Gastroesophageal sphincter (tissue), 4 donors: ENCODE measurements around the gene C17orf107. TPM values are rescaled to one million over a fixed set of nuclear protein-coding genes. Genes with fewer than 3 reads are reported as not detected.
"Not testable (repeated sequence)": the region's sequence is repeated elsewhere in the genome, so short reads cannot be mapped to it uniquely, and the experiment has no call there.

Experiments used
- ATAC-seq: fragments of 150-250 bp; one replicate; pipeline ENCODE4 v1.9.1; 2016; ENCODE audit warnings: mild to moderate bottlenecking, moderate library complexity
- H3K27ac ChIP-seq, 4 donors: fragments of 200-600 bp; sonication (generic) in 3 of 4; 1 replicate in 3 of 4; 2 replicates in 1 of 4; pipeline ENCODE4 v1.5.1; 2016 to 2019
- H3K27me3 ChIP-seq: fragments of 200-600 bp; sonication (generic); one replicate; pipeline ENCODE4 v1.5.1; 2019
- H3K36me3 ChIP-seq, 2 donors: fragments of 200-600 bp; sonication (generic); one replicate each; pipeline ENCODE4 v1.5.1; 2019; ENCODE audit warnings: control low read depth in 1 of 2
- H3K4me1 ChIP-seq, 3 donors: fragments of 200-600 bp; sonication (generic); 1 replicate in 2 of 3; 2 replicates in 1 of 3; pipeline ENCODE4 v1.5.1; 2016 to 2019; ENCODE audit warnings: control low read depth in 2 of 3
- H3K4me3 ChIP-seq, 2 donors: fragments of 200-600 bp; sonication (generic); one replicate each; pipeline ENCODE4 v1.5.1; 2019; ENCODE audit warnings: mild to moderate bottlenecking in 1 of 2, moderate library complexity in 1 of 2
- H3K9me3 ChIP-seq, 3 donors: fragments of 200-600 bp; sonication (generic); one replicate each; pipeline ENCODE4 v1.5.1; 2017 to 2019; ENCODE audit warnings: control low read depth in 2 of 3
- CTCF ChIP-seq, 4 experiments: fragments of 200-600 bp in 2 of 4; fragments of 450-650 bp in 2 of 4; sonication (generic) in 1 of 4; IDR thresholded peaks; one replicate each; pipeline ENCODE4 v1.5.1; 2017 to 2019; ENCODE audit warnings: antibody characterized with exemption in 4 of 4, mild to moderate bottlenecking in 2 of 4, moderate library complexity in 2 of 4
- EP300 ChIP-seq: sonication (generic); formaldehyde crosslinking; IDR thresholded peaks from one replicate; pipeline ENCODE4 v1.6.1; 2017; ENCODE audit warnings: antibody characterized with exemption, mild to moderate bottlenecking
- POLR2A ChIP-seq, 2 donors: fragments of 450-650 bp; IDR thresholded peaks; one replicate each; pipeline ENCODE4 v1.6.1; 2017; ENCODE audit warnings: antibody characterized with exemption in 2 of 2, mild to moderate bottlenecking in 2 of 2, moderate library complexity in 1 of 2
- POLR2AphosphoS5 ChIP-seq: sonication (generic); formaldehyde crosslinking; IDR thresholded peaks from one replicate; pipeline ENCODE4 v1.6.1; 2017; ENCODE audit warnings: antibody characterized with exemption
- WGBS, 2 donors: methylation state at CpG; one replicate each; pipeline ENCODE4 v1.1.5; 2018; ENCODE audit warnings: low coverage in 1 of 2; 5-methylcytosine and 5-hydroxymethylcytosine counted together
- total RNA-seq, 4 donors: library from RNA; depleted of rRNA; stranded (reverse); fragments of >200 nt; gene quantifications; one replicate each; pipeline ENCODE4 v1.1.0, GENCODE V29; 2016

C17orf107 gene
- total RNA-seq, 4 donors from 2014 or later, result 0.30 to 0.81 (median 0.68) TPM

- Histone ChIP-seq H3K9me3 (no peaks in the 10 kb centered on the region), H3K4me3 (peak within 1 kb of the TSS in 1 of 2 donors; percentile 0), H3K4me1 (peaks cover 0 to 38% (median 11%) of the 10 kb centered on the region in 3 donors), H3K27me3 (peaks cover 48% of the 10 kb centered on the region), H3K36me3 (no peaks in the 10 kb centered on the region), H3K27ac (peak within 1 kb of the TSS in 2 of 4 donors; percentile 51 to 67)
- WGBS, 2 donors, result 0 to 4% methylated on average over 3 to 5 of the region's 10 CpGs
- peak; percentile 37 for ATAC-seq
- TF ChIP-seq CTCF (IDR thresholded peaks at IDR 0.05) (peak in 3 of 4 experiments; percentile 72 to 76 (median 76)), POLR2A (IDR thresholded peaks at IDR 0.05) (no peak)
Observed at GRCh38 chr17:4903051-4903818, 3.9 kb downstream of the C17orf107 start, which contains the start of gene CHRNE. TSS of gene CHRNE (minus strand) at chr17:4903098. CDS start at chr17:4903063, 35 bp downstream.

- Histone ChIP-seq H3K27me3 (peaks cover 15% of the 10 kb centered on the region), H3K4me1 (peaks cover 0 to 24% (median 0%) of the 10 kb centered on the region in 3 donors)
- not testable (repeated sequence) for H3K36me3 ChIP-seq, H3K4me3 ChIP-seq, ATAC-seq, H3K27ac ChIP-seq, H3K9me3 ChIP-seq
Observed at GRCh38 chr17:4906642-4907041, 7.3 kb downstream of the C17orf107 start.

- Histone ChIP-seq H3K27ac (peak overlapping the region in 3 of 4 donors; percentile 14 to 68 (median 44)), H3K36me3 (no peaks in the 10 kb centered on the region), H3K9me3 (no peaks in the 10 kb centered on the region), H3K27me3 (peaks cover 12% of the 10 kb centered on the region), H3K4me3 (no peak overlapping the region), H3K4me1 (peaks cover 0 to 16% (median 0%) of the 10 kb centered on the region in 3 donors)
- 80 to 88% methylated on average over 1 of the region's 10 CpGs for WGBS, 2 donors
- no peak for ATAC-seq
- TF ChIP-seq CTCF (IDR thresholded peaks at IDR 0.05), result no peak
- TF ChIP-seq POLR2AphosphoS5, result no peak
- TF ChIP-seq EP300, result no peak
- TF ChIP-seq POLR2A (IDR thresholded peaks at IDR 0.05), result no peak
Observed at GRCh38 chr17:4908301-4908700, 9.0 kb downstream of the C17orf107 start.

GRCh38 chr17:4908711-4909496 lies 9.6 kb downstream of the C17orf107 start:
- H3K36me3 ChIP-seq, result no peaks in the 10 kb centered on the region
- 0 to 17% methylated on average over 1 to 2 of the region's 20 CpGs for WGBS, 2 donors
- ATAC-seq, result peak; percentile 97
- H3K27ac ChIP-seq, result peak overlapping the region in 3 of 4 donors; percentile 14 to 68 (median 44)
- TF ChIP-seq CTCF (IDR thresholded peaks at IDR 0.05), result peak; percentile 54 to 94 (median 90)
- no peak for TF ChIP-seq POLR2A (IDR thresholded peaks at IDR 0.05)
- no peaks in the 10 kb centered on the region for H3K9me3 ChIP-seq
- no peak overlapping the region for H3K4me3 ChIP-seq
- H3K27me3 ChIP-seq, result peaks cover 10% of the 10 kb centered on the region
- peaks cover 0 to 16% (median 0%) of the 10 kb centered on the region in 3 donors for H3K4me1 ChIP-seq

GRCh38 chr17:4913994-4914393 lies 14.7 kb downstream of the C17orf107 start:
- TF ChIP-seq POLR2A (IDR thresholded peaks at IDR 0.05), result no peak
- TF ChIP-seq CTCF (IDR thresholded peaks at IDR 0.05), result no peak
- TF ChIP-seq EP300, result no peak
- TF ChIP-seq POLR2AphosphoS5, result no peak
- WGBS, 2 donors, result 70 to 75% methylated on average over 1 of the region's 1 CpG
- ATAC-seq, result no peak
- H3K4me3 ChIP-seq, result no peak overlapping the region
- no peaks in the 10 kb centered on the region for H3K9me3 ChIP-seq
- no peak overlapping the region for H3K27ac ChIP-seq
- H3K27me3 ChIP-seq, result no peaks in the 10 kb centered on the region
- H3K4me1 ChIP-seq, result peaks cover 0 to 7% (median 0%) of the 10 kb centered on the region in 3 donors
- no peaks in the 10 kb centered on the region for H3K36me3 ChIP-seq

GRCh38 chr17:4914551-4914950 lies 15.2 kb downstream of the C17orf107 start:
- not testable (repeated sequence) for H3K9me3 ChIP-seq, H3K4me1 ChIP-seq, ATAC-seq, H3K4me3 ChIP-seq, H3K27ac ChIP-seq, H3K27me3 ChIP-seq, H3K36me3 ChIP-seq
- WGBS, 2 donors, result 84 to 86% methylated on average over 3 to 4 of the region's 4 CpGs
